Cortex of kidney (tissue), 1 donor: Measurements from ENCODE around the gene IMMP1L.

Experiments
- DNase-seq: peaks from one replicate; lab custom pipeline; 2025; lab: John Stamatoyannopoulos, UW

IMMP1L gene

GRCh38 chr11:31474083-31474482 lies 35.3 kb downstream of the IMMP1L start:
- DNase-seq = no peak

GRCh38 chr11:31464436-31464835 lies 45.0 kb downstream of the IMMP1L start:
- no peak for DNase-seq

- DNase-seq = no peak
Observed at GRCh38 chr11:31455177-31455576, 54.2 kb downstream of the IMMP1L start.

- no peak for DNase-seq
Observed at GRCh38 chr11:31450841-31451240, 58.6 kb downstream of the IMMP1L start.

- DNase-seq = no peak
Observed at GRCh38 chr11:31449040-31449439, 60.4 kb downstream of the IMMP1L start.

- DNase-seq = no peak
Observed at GRCh38 chr11:31445621-31446020, 63.8 kb downstream of the IMMP1L start.

- no peak for DNase-seq
Observed at GRCh38 chr11:31443802-31444201, 65.6 kb downstream of the IMMP1L start.

- no peak for DNase-seq
Observed at GRCh38 chr11:31442086-31442485, 67.3 kb downstream of the IMMP1L start.

GRCh38 chr11:31441296-31441695 lies 68.1 kb downstream of the IMMP1L start:
- DNase-seq = no peak

GRCh38 chr11:31437742-31438435 lies 71.5 kb downstream of the IMMP1L start:
- DNase-seq = no peak

GRCh38 chr11:31433851-31434250 lies 75.6 kb downstream of the IMMP1L start:
- DNase-seq = no peak

- no peak for DNase-seq
Observed at GRCh38 chr11:31424652-31425051, 84.8 kb downstream of the IMMP1L start.

- DNase-seq = no peak
Observed at GRCh38 chr11:31422703-31423102, 86.7 kb downstream of the IMMP1L start.

- no peak for DNase-seq
Observed at GRCh38 chr11:31421820-31422219, 87.6 kb downstream of the IMMP1L start.

GRCh38 chr11:31419669-31420068 lies 89.8 kb downstream of the IMMP1L start:
- DNase-seq = no peak

GRCh38 chr11:31419138-31419537 lies 90.3 kb downstream of the IMMP1L start:
- DNase-seq = no peak

- no peak for DNase-seq
Observed at GRCh38 chr11:31417816-31418215, 91.6 kb downstream of the IMMP1L start.

GRCh38 chr11:31417357-31417756 lies 92.1 kb downstream of the IMMP1L start:
- no peak for DNase-seq

GRCh38 chr11:31415435-31415834 lies 94.0 kb downstream of the IMMP1L start:
- DNase-seq = no peak

GRCh38 chr11:31414338-31414737 lies 95.1 kb downstream of the IMMP1L start:
- DNase-seq = no peak

- DNase-seq = no peak
Observed at GRCh38 chr11:31412946-31413345, 96.5 kb downstream of the IMMP1L start.

- no peak for DNase-seq
Observed at GRCh38 chr11:31408201-31408600, 101.2 kb downstream of the IMMP1L start.

- DNase-seq = no peak
Observed at GRCh38 chr11:31404614-31405013, 104.8 kb downstream of the IMMP1L start.

- no peak for DNase-seq
Observed at GRCh38 chr11:31397239-31397834, 112.1 kb downstream of the IMMP1L start.
